K562 (cell line): Measurements from ENCODE around the gene LAG3. TPM values are rescaled to one million over a fixed set of nuclear protein-coding genes. Genes with fewer than 3 reads are reported as not detected.

Experiments
- BACH1 ChIP-seq: fragments of 200-800 bp; sonication (Bioruptor generic); IDR thresholded peaks from 2 replicates; pipeline ENCODE4 v1.6.1; 2016; ENCODE audit warnings: missing genetic modification characterization, missing compliant biosample characterization
- CCNT2 ChIP-seq: IDR thresholded peaks from 2 replicates; pipeline ENCODE4 v1.6.1; 2011; ENCODE audit warnings: borderline replicate concordance, low read depth, mild to moderate bottlenecking, moderate library complexity, mixed read lengths, low read length; ENCODE audit not compliant: insufficient read length; ENCODE audit errors: extremely low read depth
- CTCFL ChIP-seq: IDR thresholded peaks from 2 replicates; pipeline ENCODE4 v1.6.1; 2011; ENCODE audit warnings: borderline replicate concordance, low read depth, mild to moderate bottlenecking, moderate library complexity, low read length; ENCODE audit not compliant: insufficient read depth, poor library complexity, severe bottlenecking
- E4F1 ChIP-seq: fragments of 250-450 bp; sonication (Bioruptor Pico); IDR thresholded peaks from 2 replicates; pipeline ENCODE4 v1.5.0; 2021; ENCODE audit warnings: mild to moderate bottlenecking, borderline replicate concordance
- MYBL2 ChIP-seq, 2 experiments: fragments of 450-650 bp in 1 of 2; sonication (generic) in 1 of 2; formaldehyde crosslinking in 1 of 2; IDR thresholded peaks; 2 replicates each; pipeline versions ENCODE4 v1.6.1 to v1.8.1; 2017 to 2022; ENCODE audit warnings: borderline replicate concordance in 1 of 2, inconsistent platforms in 1 of 2, low read depth in 1 of 2, mild to moderate bottlenecking in 1 of 2, missing genetic modification reagents in 1 of 2, moderate library complexity in 1 of 2
- NEUROD1 ChIP-seq: fragments of 150-350 bp; IDR thresholded peaks from 2 replicates; pipeline ENCODE4 v1.6.1; 2014; ENCODE audit warnings: borderline replicate concordance, low read length, low read depth; ENCODE audit not compliant: partially characterized antibody
- PCBP2 ChIP-seq: fragments of 200-400 bp; formaldehyde crosslinking; IDR thresholded peaks from 2 replicates; pipeline ENCODE4 v1.6.1; 2018; ENCODE audit warnings: low read length, low read depth, mild to moderate bottlenecking, moderate library complexity; ENCODE audit not compliant: poor library complexity, severe bottlenecking
- PHF8 ChIP-seq: fragments of 200-600 bp; sonication (generic); IDR thresholded peaks from 2 replicates; pipeline ENCODE4 v1.6.1; 2012; ENCODE audit warnings: mixed run types, mild to moderate bottlenecking, inconsistent platforms, low read length, moderate library complexity, borderline replicate concordance
- RB1 ChIP-seq: fragments of 450-650 bp; IDR thresholded peaks from 2 replicates; pipeline ENCODE4 v1.6.1; 2017; ENCODE audit warnings: low read depth, mild to moderate bottlenecking
- TAL1 ChIP-seq: fragments of 450-650 bp; IDR thresholded peaks from 2 replicates; pipeline ENCODE4 v1.6.1; 2016; ENCODE audit warnings: mild to moderate bottlenecking
- ZNF780A ChIP-seq: fragments of 250-450 bp; sonication (Bioruptor Pico); IDR thresholded peaks from 2 replicates; pipeline ENCODE4 v1.5.0; 2021; ENCODE audit warnings: mild to moderate bottlenecking
- polyA plus RNA-seq, 8 experiments: library from polyadenylated mRNA; depleted of rRNA in 4 of 8; stranded (reverse) in 5 of 8; unstranded in 3 of 8; fragments of >200 nt; fragmentation: Nextera tagmentation in 2 of 8; fragmentation: Illumina TruSeq in 1 of 8; extraction: Ambion mirVana in 2 of 8; extraction: Trizol in 1 of 8; gene quantifications; 2 replicates each; pipeline versions ENCODE4 v1.2.1 to v1.2.3, GENCODE V29; 2011 to 2014; ENCODE audit warnings: inconsistent platforms in 1 of 8, missing spikeins in 1 of 8
- total RNA-seq, 7 experiments: library from RNA; depleted of rRNA in 6 of 7; stranded (reverse); fragments of >200 nt in 6 of 7; fragmentation: Illumina TruSeq in 2 of 7; extraction: Trizol in 2 of 7; gene quantifications; 2 replicates each; pipeline versions ENCODE4 v1.2.1 to v1.2.3, GENCODE V29; 2011 to 2021; ENCODE audit warnings: low replicate concordance in 1 of 7
- TF ChIP-seq, protein P1 (sequence below): fragments of 250-450 bp; sonication (Bioruptor Pico); IDR thresholded peaks from 2 replicates; pipeline ENCODE4 v1.8.0; 2022; ENCODE audit warnings: inconsistent platforms
- TF ChIP-seq, protein P2 (sequence below): sonication (generic); formaldehyde crosslinking; IDR thresholded peaks from 2 replicates; pipeline ENCODE4 v1.8.0; 2023; ENCODE audit warnings: mild to moderate bottlenecking, missing genetic modification reagents
- TF ChIP-seq, protein P3 (sequence below), 2 experiments: fragments of 250-450 bp in 1 of 2; fragments of 450-650 bp in 1 of 2; sonication (Bioruptor Pico) in 1 of 2; IDR thresholded peaks; 2 replicates each; pipeline versions ENCODE4 v1.6.1 to v1.8.0; 2016 to 2021; ENCODE audit warnings: mild to moderate bottlenecking in 2 of 2, moderate library complexity in 2 of 2, missing compliant biosample characterization in 1 of 2, missing genetic modification characterization in 1 of 2

The LAG3 gene
- total and polyA plus RNA-seq, 9 of the 15 experiments (the other 6 are each of a cell fraction or from before 2014, with no cell fraction given), result 0.07 to 0.66 (median 0.09) TPM; not detected in 1

GRCh38 chr12:6766651-6767349, 5.5 kb upstream of the LAG3 start (continued):
- TF ChIP-seq, protein P1, sequence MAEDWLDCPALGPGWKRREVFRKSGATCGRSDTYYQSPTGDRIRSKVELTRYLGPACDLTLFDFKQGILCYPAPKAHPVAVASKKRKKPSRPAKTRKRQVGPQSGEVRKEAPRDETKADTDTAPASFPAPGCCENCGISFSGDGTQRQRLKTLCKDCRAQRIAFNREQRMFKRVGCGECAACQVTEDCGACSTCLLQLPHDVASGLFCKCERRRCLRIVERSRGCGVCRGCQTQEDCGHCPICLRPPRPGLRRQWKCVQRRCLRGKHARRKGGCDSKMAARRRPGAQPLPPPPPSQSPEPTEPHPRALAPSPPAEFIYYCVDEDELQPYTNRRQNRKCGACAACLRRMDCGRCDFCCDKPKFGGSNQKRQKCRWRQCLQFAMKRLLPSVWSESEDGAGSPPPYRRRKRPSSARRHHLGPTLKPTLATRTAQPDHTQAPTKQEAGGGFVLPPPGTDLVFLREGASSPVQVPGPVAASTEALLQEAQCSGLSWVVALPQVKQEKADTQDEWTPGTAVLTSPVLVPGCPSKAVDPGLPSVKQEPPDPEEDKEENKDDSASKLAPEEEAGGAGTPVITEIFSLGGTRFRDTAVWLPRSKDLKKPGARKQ, result no peak
- TF ChIP-seq PHF8 (peak; percentile 28; the same call in 1 of the 2 replicates), CCNT2 (peak; percentile 48), MYBL2 (IDR thresholded peaks at IDR 0.05; ENCODE audit: low read depth) (no peak), MYBL2 (CRISPR knock-in tag; IDR thresholded peaks at IDR 0.05; ENCODE audit: borderline replicate concordance) (no peak), CTCFL (peak; percentile 78), RB1 (peak; percentile 85; the same call in 1 of the 2 replicates), E4F1 (no peak), ZNF780A (CRISPR knock-in tag) (no peak), NEUROD1 (peak; percentile 14), TAL1 (no peak), PCBP2 (no peak), BACH1 (no peak)
- TF ChIP-seq, protein P2, sequence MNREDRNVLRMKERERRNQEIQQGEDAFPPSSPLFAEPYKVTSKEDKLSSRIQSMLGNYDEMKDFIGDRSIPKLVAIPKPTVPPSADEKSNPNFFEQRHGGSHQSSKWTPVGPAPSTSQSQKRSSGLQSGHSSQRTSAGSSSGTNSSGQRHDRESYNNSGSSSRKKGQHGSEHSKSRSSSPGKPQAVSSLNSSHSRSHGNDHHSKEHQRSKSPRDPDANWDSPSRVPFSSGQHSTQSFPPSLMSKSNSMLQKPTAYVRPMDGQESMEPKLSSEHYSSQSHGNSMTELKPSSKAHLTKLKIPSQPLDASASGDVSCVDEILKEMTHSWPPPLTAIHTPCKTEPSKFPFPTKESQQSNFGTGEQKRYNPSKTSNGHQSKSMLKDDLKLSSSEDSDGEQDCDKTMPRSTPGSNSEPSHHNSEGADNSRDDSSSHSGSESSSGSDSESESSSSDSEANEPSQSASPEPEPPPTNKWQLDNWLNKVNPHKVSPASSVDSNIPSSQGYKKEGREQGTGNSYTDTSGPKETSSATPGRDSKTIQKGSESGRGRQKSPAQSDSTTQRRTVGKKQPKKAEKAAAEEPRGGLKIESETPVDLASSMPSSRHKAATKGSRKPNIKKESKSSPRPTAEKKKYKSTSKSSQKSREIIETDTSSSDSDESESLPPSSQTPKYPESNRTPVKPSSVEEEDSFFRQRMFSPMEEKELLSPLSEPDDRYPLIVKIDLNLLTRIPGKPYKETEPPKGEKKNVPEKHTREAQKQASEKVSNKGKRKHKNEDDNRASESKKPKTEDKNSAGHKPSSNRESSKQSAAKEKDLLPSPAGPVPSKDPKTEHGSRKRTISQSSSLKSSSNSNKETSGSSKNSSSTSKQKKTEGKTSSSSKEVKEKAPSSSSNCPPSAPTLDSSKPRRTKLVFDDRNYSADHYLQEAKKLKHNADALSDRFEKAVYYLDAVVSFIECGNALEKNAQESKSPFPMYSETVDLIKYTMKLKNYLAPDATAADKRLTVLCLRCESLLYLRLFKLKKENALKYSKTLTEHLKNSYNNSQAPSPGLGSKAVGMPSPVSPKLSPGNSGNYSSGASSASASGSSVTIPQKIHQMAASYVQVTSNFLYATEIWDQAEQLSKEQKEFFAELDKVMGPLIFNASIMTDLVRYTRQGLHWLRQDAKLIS, result no peak
- TF ChIP-seq, protein P3, sequence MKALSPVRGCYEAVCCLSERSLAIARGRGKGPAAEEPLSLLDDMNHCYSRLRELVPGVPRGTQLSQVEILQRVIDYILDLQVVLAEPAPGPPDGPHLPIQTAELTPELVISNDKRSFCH (CRISPR knock-in tag; IDR thresholded peaks at IDR 0.05), result no peak
- TF ChIP-seq, protein P3 (tag; IDR thresholded peaks at IDR 0.05), result no peak
